Mesenchymal stem cell (in vitro differentiated cells and primary cell): ENCODE data around the gene CLSTN1.

Experiments
- DNase-seq: peaks from one replicate; pipeline ENCODE4 v3.0.0-alpha.2; 2013
- H2AFZ ChIP-seq: one replicate; pipeline ENCODE4 v1.6.1; 2013; ENCODE audit warnings: low read depth, mild to moderate bottlenecking, control low read depth, inconsistent platforms, low read length, moderate library complexity
- H2AK5ac ChIP-seq: 2 replicates; pipeline ENCODE4 v1.6.1; 2013; ENCODE audit warnings: low read length, moderate library complexity, mild to moderate bottlenecking, inconsistent platforms; ENCODE audit not compliant: severe bottlenecking
- H2BK120ac ChIP-seq: one replicate; pipeline ENCODE4 v1.6.1; 2013; ENCODE audit warnings: low read depth, mild to moderate bottlenecking, inconsistent platforms, low read length, moderate library complexity
- H2BK12ac ChIP-seq, 2 experiments: one replicate each; pipeline ENCODE4 v1.6.1; 2013; ENCODE audit warnings: inconsistent platforms in 2 of 2, low read length in 2 of 2, mild to moderate bottlenecking in 2 of 2, moderate library complexity in 2 of 2, control low read depth in 1 of 2
- H2BK15ac ChIP-seq: one replicate; pipeline ENCODE4 v1.6.1; 2013; ENCODE audit warnings: mild to moderate bottlenecking, low read depth, inconsistent platforms; ENCODE audit not compliant: poor library complexity, severe bottlenecking
- H2BK5ac ChIP-seq: 2 replicates; pipeline ENCODE4 v1.6.1; 2013; ENCODE audit warnings: low read depth, mild to moderate bottlenecking, low read length, control low read depth, inconsistent platforms; ENCODE audit not compliant: poor library complexity, severe bottlenecking
- H3K14ac ChIP-seq, 2 experiments: one replicate each; pipeline ENCODE4 v1.6.1; 2013; ENCODE audit warnings: inconsistent platforms in 2 of 2, low read length in 2 of 2, control low read depth in 1 of 2, mild to moderate bottlenecking in 1 of 2, moderate library complexity in 1 of 2
- H3K18ac ChIP-seq, 2 experiments: one replicate each; pipeline ENCODE4 v1.6.1; 2013; ENCODE audit warnings: inconsistent platforms in 2 of 2, low read length in 2 of 2, control low read depth in 1 of 2, low read depth in 1 of 2, mild to moderate bottlenecking in 1 of 2
- H3K23ac ChIP-seq, 2 experiments: one replicate each; pipeline ENCODE4 v1.6.1; 2013; ENCODE audit warnings: inconsistent platforms in 2 of 2, low read length in 2 of 2, mild to moderate bottlenecking in 2 of 2, moderate library complexity in 2 of 2, control low read depth in 1 of 2
- H3K27ac ChIP-seq: 2 replicates; pipeline ENCODE4 v1.5.1; 2013; ENCODE audit warnings: mild to moderate bottlenecking, moderate library complexity, low read length, control low read depth, inconsistent platforms; ENCODE audit not compliant: poor library complexity, severe bottlenecking
- H3K27me3 ChIP-seq, 2 experiments: 2 replicates each; pipeline versions ENCODE4 v1.6.1 to v1.7.0; 2013; ENCODE audit warnings: low read length in 2 of 2, mild to moderate bottlenecking in 2 of 2, moderate library complexity in 2 of 2, control low read depth in 1 of 2, inconsistent platforms in 1 of 2; ENCODE audit not compliant: control insufficient read depth in 1 of 2, insufficient read depth in 1 of 2
- H3K36me3 ChIP-seq, 2 experiments: 2 replicates each; pipeline versions ENCODE4 v1.6.1 to v1.7.0; 2013; ENCODE audit warnings: low read length in 2 of 2, control low read depth in 1 of 2, inconsistent platforms in 1 of 2, low read depth in 1 of 2, mild to moderate bottlenecking in 1 of 2; ENCODE audit not compliant: insufficient read depth in 2 of 2, control insufficient read depth in 1 of 2
- H3K4ac ChIP-seq, 2 experiments: one replicate each; pipeline ENCODE4 v1.6.1; 2013; ENCODE audit warnings: inconsistent platforms in 2 of 2, low read length in 2 of 2, mild to moderate bottlenecking in 2 of 2, moderate library complexity in 2 of 2, control low read depth in 1 of 2, low read depth in 1 of 2
- H3K4me1 ChIP-seq: 2 replicates; pipeline ENCODE4 v1.6.1; 2013; ENCODE audit warnings: low read depth, low read length, control low read depth; ENCODE audit not compliant: control insufficient read depth, insufficient read depth
- H3K4me2 ChIP-seq: 2 replicates; pipeline ENCODE4 v1.6.1; 2013; ENCODE audit warnings: low read length, mild to moderate bottlenecking, inconsistent platforms; ENCODE audit not compliant: poor library complexity, severe bottlenecking
- H3K4me3 ChIP-seq, 2 experiments: 2 replicates each; pipeline versions ENCODE4 v1.5.1 to v1.7.0; 2013; ENCODE audit warnings: low read length in 2 of 2, mild to moderate bottlenecking in 2 of 2, control low read depth in 1 of 2, low read depth in 1 of 2; ENCODE audit not compliant: insufficient read depth in 1 of 2
- H3K79me1 ChIP-seq: replicated peaks from 2 replicates; pipeline ENCODE4 v1.6.1; 2013; ENCODE audit warnings: mild to moderate bottlenecking, control low read depth, low read length, inconsistent platforms; ENCODE audit not compliant: poor library complexity, severe bottlenecking
- H3K9ac ChIP-seq: 2 replicates; pipeline ENCODE4 v1.7.0; 2013; ENCODE audit warnings: mild to moderate bottlenecking, low read length, moderate library complexity
- H3K9me3 ChIP-seq: 2 replicates; pipeline ENCODE4 v1.7.0; 2013; ENCODE audit warnings: mild to moderate bottlenecking, low read length; ENCODE audit not compliant: control insufficient read depth
- H4K8ac ChIP-seq: one replicate; pipeline ENCODE4 v1.6.1; 2013; ENCODE audit warnings: inconsistent platforms, mild to moderate bottlenecking, low read length, moderate library complexity
- H4K91ac ChIP-seq: one replicate; pipeline ENCODE4 v1.6.1; 2013; ENCODE audit warnings: mild to moderate bottlenecking, low read length, inconsistent platforms
- WGBS: methylation state at CpG from one replicate; pipeline ENCODE4 v1.1.7; 2013; ENCODE audit warnings: mixed read lengths; 5-methylcytosine and 5-hydroxymethylcytosine counted together

CLSTN1 gene

DNA sequence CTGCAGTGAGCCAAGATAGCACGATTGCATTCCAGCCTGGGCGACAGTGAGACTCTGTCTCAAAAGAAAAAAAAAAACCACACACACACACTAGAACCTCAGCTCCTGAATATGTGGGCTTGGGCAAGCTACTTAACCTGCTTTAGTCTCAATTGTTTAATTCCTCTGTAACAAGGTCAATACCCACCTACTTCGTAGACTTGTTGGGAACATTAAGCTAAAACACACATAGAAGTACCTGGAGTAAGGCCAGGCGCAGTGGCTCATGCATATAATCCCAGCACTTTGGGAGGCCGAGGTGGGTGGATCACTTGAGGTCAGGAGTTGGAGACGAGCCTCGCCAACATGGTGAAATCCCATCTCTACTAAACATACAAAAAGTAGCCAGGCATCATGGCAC, 77.1 kb downstream of the CLSTN1 start:
- no peak overlapping the region for H3K27ac ChIP-seq
- H3K23ac ChIP-seq: no peak overlapping the region
- H2BK15ac ChIP-seq: no peak overlapping the region
- no peak for DNase-seq
- H3K14ac ChIP-seq: no peak overlapping the region
- no peak overlapping the region for H3K9ac ChIP-seq
- no peak overlapping the region for H3K18ac ChIP-seq
- peaks cover 2% of the 10 kb centered on the region for H3K4me1 ChIP-seq
- peaks cover 45 to 55% of the 10 kb centered on the region in 2 experiments for H3K36me3 ChIP-seq
- no peak overlapping the region for H2BK5ac ChIP-seq
- H2BK120ac ChIP-seq: no peak overlapping the region
- H4K8ac ChIP-seq: no peak overlapping the region
- H3K4me2 ChIP-seq: no peak overlapping the region
- H2AFZ ChIP-seq: no peak overlapping the region
- H3K79me1 ChIP-seq: peaks cover 27% of the 10 kb centered on the region
- WGBS: 94% methylated on average over 7 of the region's 7 CpGs
- H2AK5ac ChIP-seq: no peak overlapping the region
- H2BK12ac ChIP-seq: no peak overlapping the region
- H3K9me3 ChIP-seq: no peaks in the 10 kb centered on the region
- H3K4ac ChIP-seq: no peak overlapping the region
- no peak overlapping the region for H3K4me3 ChIP-seq
- no peak overlapping the region for H4K91ac ChIP-seq
- no peaks in the 10 kb centered on the region for H3K27me3 ChIP-seq

DNA sequence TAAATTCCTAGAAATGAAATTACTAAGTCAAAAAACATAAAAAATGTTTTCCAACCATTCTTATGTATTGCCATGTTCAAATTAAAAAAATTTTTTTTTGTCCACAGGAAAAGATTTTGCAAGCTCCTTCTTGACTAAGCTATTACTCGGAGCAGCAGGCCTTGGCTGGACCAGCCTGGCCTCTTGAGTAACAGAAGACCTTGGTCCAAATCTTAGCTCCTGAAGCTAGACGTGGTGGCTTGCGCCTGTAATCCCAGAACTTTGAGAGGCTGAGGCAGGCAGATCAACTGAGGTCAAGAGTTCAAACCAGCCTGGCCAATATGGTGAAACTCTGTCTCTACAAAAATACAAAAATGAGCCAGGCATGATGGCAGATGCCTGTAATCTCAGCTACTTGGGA, 77.6 kb downstream of the CLSTN1 start:
- Histone ChIP-seq H2AK5ac (no peak overlapping the region), H3K14ac (no peak overlapping the region), H3K9ac (no peak overlapping the region), H2BK5ac (no peak overlapping the region), H3K36me3 (peaks cover 46 to 55% of the 10 kb centered on the region in 2 experiments), H4K8ac (no peak overlapping the region), H2BK120ac (no peak overlapping the region), H3K4me1 (peaks cover 2% of the 10 kb centered on the region), H3K4me2 (no peak overlapping the region), H3K9me3 (no peaks in the 10 kb centered on the region), H3K27me3 (no peaks in the 10 kb centered on the region), H3K79me1 (peaks cover 28% of the 10 kb centered on the region), H3K27ac (no peak overlapping the region), H2BK15ac (no peak overlapping the region), H2AFZ (no peak overlapping the region), H2BK12ac (no peak overlapping the region), H3K4ac (no peak overlapping the region), H3K4me3 (no peak overlapping the region), H3K23ac (no peak overlapping the region), H3K18ac (no peak overlapping the region), H4K91ac (no peak overlapping the region)
- over 99% methylated on average over 3 of the region's 3 CpGs for WGBS
- DNase-seq: no peak

DNA sequence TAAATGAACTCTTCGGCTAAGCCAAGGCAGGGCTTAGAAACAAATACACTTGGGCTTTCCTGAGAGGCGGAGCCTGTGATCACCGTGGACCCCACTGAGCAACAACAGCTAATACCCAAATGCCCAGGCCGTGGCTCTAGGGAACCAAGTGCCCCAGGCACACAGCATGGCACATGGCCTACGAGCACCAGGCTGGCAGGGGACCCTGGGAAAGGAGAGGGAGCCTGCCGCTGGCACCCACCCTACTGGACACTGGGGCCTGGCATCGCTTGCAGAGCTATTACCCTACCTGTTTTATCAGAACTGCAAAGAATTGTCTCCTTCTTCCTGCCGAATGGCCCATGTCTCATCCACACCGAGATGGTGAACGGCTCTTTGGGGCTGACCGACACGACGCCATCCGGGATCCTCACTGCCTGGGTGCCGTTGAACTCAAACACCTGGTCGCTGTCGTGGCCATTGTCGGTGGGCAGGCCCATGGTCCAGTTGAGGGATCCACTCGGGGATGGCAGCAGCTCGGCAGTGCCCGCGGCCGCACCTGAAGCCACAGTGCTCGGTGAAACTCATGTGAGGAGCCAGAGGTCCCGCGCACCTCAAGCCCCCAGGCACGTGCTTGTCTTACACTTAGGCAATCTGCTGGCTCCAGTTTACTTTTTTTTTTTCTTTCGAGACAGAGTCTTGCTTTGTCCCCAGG, 79.5 kb downstream of the CLSTN1 start:
- Histone ChIP-seq H2AFZ (no peak overlapping the region), H2BK120ac (no peak overlapping the region), H3K4me3 (no peak overlapping the region), H2AK5ac (no peak overlapping the region), H2BK12ac (no peak overlapping the region), H2BK5ac (no peak overlapping the region), H3K27me3 (no peaks in the 10 kb centered on the region), H3K14ac (no peak overlapping the region), H4K91ac (no peak overlapping the region), H3K36me3 (peaks cover 54 to 56% of the 10 kb centered on the region in 2 experiments), H2BK15ac (no peak overlapping the region), H3K4me1 (no peaks in the 10 kb centered on the region), H3K4ac (no peak overlapping the region), H3K4me2 (no peak overlapping the region), H3K9me3 (no peaks in the 10 kb centered on the region), H3K79me1 (peaks cover 21% of the 10 kb centered on the region), H3K9ac (no peak overlapping the region), H3K18ac (no peak overlapping the region), H3K23ac (no peak overlapping the region), H4K8ac (no peak overlapping the region), H3K27ac (no peak overlapping the region)
- 96% methylated on average over 28 of the region's 28 CpGs for WGBS
- DNase-seq: no peak

DNA sequence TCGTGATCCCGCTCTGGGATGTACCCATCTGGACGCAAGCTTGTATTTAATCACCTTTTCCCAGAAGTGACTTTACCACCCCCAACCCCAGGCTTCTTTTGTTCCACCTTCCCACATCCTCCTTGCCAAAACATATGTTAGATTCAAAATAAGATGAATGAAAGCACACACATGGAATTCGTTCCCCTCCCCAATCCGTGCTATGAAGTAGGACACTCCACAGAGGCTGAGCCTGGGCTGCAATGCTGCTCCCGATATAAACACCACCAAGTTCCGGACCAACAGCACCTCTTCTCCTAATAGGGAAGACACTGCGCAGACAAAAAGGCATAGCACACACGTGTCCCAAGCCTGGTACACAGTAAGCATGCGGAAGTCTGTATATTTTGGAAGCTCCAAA, 86.1 kb downstream of the CLSTN1 start:
- H2BK120ac ChIP-seq: no peak overlapping the region
- H4K8ac ChIP-seq: no peak overlapping the region
- H3K79me1 ChIP-seq: peaks cover 17% of the 10 kb centered on the region
- H3K9me3 ChIP-seq: no peaks in the 10 kb centered on the region
- no peak overlapping the region for H3K14ac ChIP-seq
- H3K4me1 ChIP-seq: peaks cover 2% of the 10 kb centered on the region
- H2BK12ac ChIP-seq: no peak overlapping the region
- no peak overlapping the region for H3K4me2 ChIP-seq
- no peak overlapping the region for H4K91ac ChIP-seq
- H2BK5ac ChIP-seq: no peak overlapping the region
- H3K18ac ChIP-seq: no peak overlapping the region
- no peak overlapping the region for H2AFZ ChIP-seq
- 95% methylated on average over 10 of the region's 10 CpGs for WGBS
- no peak overlapping the region for H3K23ac ChIP-seq
- no peaks in the 10 kb centered on the region for H3K27me3 ChIP-seq
- H3K27ac ChIP-seq: no peak overlapping the region
- no peak for DNase-seq
- no peak overlapping the region for H3K4ac ChIP-seq
- peaks cover 76 to 87% of the 10 kb centered on the region in 2 experiments for H3K36me3 ChIP-seq
- H3K4me3 ChIP-seq: no peak overlapping the region
- H2AK5ac ChIP-seq: no peak overlapping the region
- no peak overlapping the region for H2BK15ac ChIP-seq
- H3K9ac ChIP-seq: no peak overlapping the region
